ENCODE data around the gene NIP7. TPM values are rescaled to one million over a fixed set of nuclear protein-coding genes. Genes with fewer than 3 reads are reported as not detected.

The NIP7 gene
- total and polyA plus RNA-seq, 2 of the 8 experiments (the other 6 are each of a cell fraction or from before 2014, with no cell fraction given): 14.5 to 52.2 TPM

- no peak overlapping the region for H2BK5ac ChIP-seq (ENCODE audit: low read depth, low read length)
- no peak overlapping the region for H4K91ac ChIP-seq (replicated peaks; ENCODE audit: insufficient read length, low read length)
- H3K23me2 ChIP-seq (ENCODE audit: low read depth, low read length): 0 out of 2 replicates have a peak, but pooled peaks cover 3% of the 10 kb centered on the region
- H4K20me1 ChIP-seq (replicated peaks in 1 of 2; ENCODE audit: control insufficient read depth in 1 of 2, insufficient read depth in 2 of 2, low read length in 2 of 2): peaks cover 5 to 6% of the 10 kb centered on the region in 2 experiments
- H3K27me3 ChIP-seq (replicated peaks in 1 of 4; ENCODE audit: control insufficient read depth in 3 of 4, extremely low read depth in 1 of 4, insufficient read depth in 3 of 4, low read length in 3 of 4): no peaks in the 10 kb centered on the region
- no peak overlapping the region for H3K56ac ChIP-seq (replicated peaks; ENCODE audit: insufficient read length, low read depth, low read length)
- ChIA-PET CTCF (ENCODE audit: partially characterized antibody) (no interaction called here), POLR2A (ENCODE audit: partially characterized antibody) (interaction anchor here (1.2 to 24.8 kb wide), 3 partner anchors 8 to 178 kb away, joined by 3 to 497 read pairs (median 5); partner anchors contain the start of genes COG8, NIP7, PDF and TMED6)
- no peaks in the 10 kb centered on the region for H3K79me1 ChIP-seq (ENCODE audit: low read depth, low read length)
- peaks cover 0 to 4% (median 3%) of the 10 kb centered on the region in 4 experiments; a peak in 4 of 7 replicates for H3K4me1 ChIP-seq (replicated peaks in 1 of 4; ENCODE audit: control insufficient read depth in 3 of 4, insufficient read depth in 4 of 4, low read length in 3 of 4)
- no peak for DNase-seq (ENCODE audit: low read depth in 1 of 2, low spot score in 2 of 2)
- no peak for FAIRE-seq
- H2BK15ac ChIP-seq (ENCODE audit: low read length): no peak overlapping the region
- no peaks in the 10 kb centered on the region for H3K36me3 ChIP-seq (ENCODE audit: control insufficient read depth in 2 of 4, insufficient read depth in 4 of 4, low read length in 3 of 4)
- WGBS, 2 experiments (ENCODE audit: extremely low coverage in 1 of 2, insufficient coverage in 1 of 2, insufficient read length in 1 of 2, insufficient replicate concordance in 2 of 2, low coverage in 1 of 2, low lambda C conversion rate in 2 of 2, missing lambda C conversion rate in 1 of 2): 94% methylated on average over 12 of the region's 12 CpGs; no CpG with 5 or more reads in 1 of the 2 experiments
- H3K9ac ChIP-seq (replicated peaks in 1 of 4; ENCODE audit: extremely low read depth in 1 of 4, low read depth in 3 of 4, low read length in 3 of 4): no peak overlapping the region
- TF ChIP-seq POU5F1 (IDR thresholded peaks at IDR 0.05; ENCODE audit: low read depth, low read length) (no peak), MAX (IDR thresholded peaks at IDR 0.05) (0 out of 2 replicates have a peak, but pooled peaks have one; percentile 33), KDM4A (IDR thresholded peaks at IDR 0.05; ENCODE audit: low read depth, low read length, severe bottlenecking) (no peak), TAF1 (IDR thresholded peaks at IDR 0.05; ENCODE audit: low read depth, low read length) (no peak), SP4 (IDR thresholded peaks at IDR 0.05; ENCODE audit: low read length) (no peak), EP300 (IDR thresholded peaks at IDR 0.05; ENCODE audit: borderline replicate concordance in 1 of 2, low read depth in 2 of 2, low read length in 2 of 2) (no peak), SIN3A (conservative IDR thresholded peaks at IDR 0.05 in 1 of 2, IDR thresholded peaks at IDR 0.05 in 1 of 2; ENCODE audit: low read depth in 1 of 2, low read length in 2 of 2) (no peak)
- no peak overlapping the region for H4K5ac ChIP-seq (ENCODE audit: insufficient read length, low read depth, low read length)
- H3K79me2 ChIP-seq (ENCODE audit: control insufficient read depth in 1 of 2, insufficient read depth in 2 of 2, low read length in 2 of 2): peaks cover 0 to 15% of the 10 kb centered on the region in 2 experiments; a peak in 1 of 4 replicates
- H3K27ac ChIP-seq (ENCODE audit: low read depth, low read length): no peak overlapping the region
- H2AK5ac ChIP-seq (ENCODE audit: low read depth, low read length): no peak overlapping the region
- H3K9me3 ChIP-seq (ENCODE audit: insufficient read depth in 2 of 2, low read depth in 1 of 2, low read length in 1 of 2): no peaks in the 10 kb centered on the region
- H2AFZ ChIP-seq (ENCODE audit: low read length): no peak overlapping the region
- H2BK20ac ChIP-seq (ENCODE audit: low read length): no peak overlapping the region
- no peak overlapping the region for H3K4me3 ChIP-seq (ENCODE audit: extremely low read depth in 1 of 4, insufficient read depth in 2 of 4, low read depth in 3 of 4, low read length in 4 of 4)
- no peak overlapping the region for H3K18ac ChIP-seq (ENCODE audit: extremely low read depth, low read length)
- no peak overlapping the region for H2BK12ac ChIP-seq (ENCODE audit: low read depth, low read length)
- H2BK120ac ChIP-seq (replicated peaks; ENCODE audit: low read depth, low read length): no peak overlapping the region
- no peak overlapping the region for H3K4me2 ChIP-seq (ENCODE audit: insufficient read depth in 1 of 2, low read depth in 2 of 2, low read length in 2 of 2)
- H4K8ac ChIP-seq (ENCODE audit: extremely low read depth, insufficient read depth, low read length): no peak overlapping the region
- no peak overlapping the region for H3K4ac ChIP-seq (replicated peaks; ENCODE audit: insufficient read length, low read depth, low read length)
- H3K23ac ChIP-seq (ENCODE audit: insufficient read length): no peak overlapping the region
- no peak overlapping the region for H3K14ac ChIP-seq (ENCODE audit: insufficient read length)
Observed at GRCh38 chr16:69309316-69309715, 30.3 kb upstream of the NIP7 start.
